GM13976 (cell line): ENCODE measurements around the gene CNTD1.

Source experiments
- DNase-seq: peaks from one replicate; pipeline ENCODE4 v3.0.0; 2012; ENCODE audit warnings: low spot score
- CTCF ChIP-seq: IDR thresholded peaks from 2 replicates; pipeline ENCODE4 v1.5.1; 2012; ENCODE audit warnings: borderline replicate concordance, mild to moderate bottlenecking; ENCODE audit not compliant: insufficient read depth; ENCODE audit errors: extremely low read depth, missing control alignments, control extremely low read depth
- in situ Hi-C: fragments of 300-500 bp; cut with MboI; formaldehyde crosslinking; loops from one replicate; pipeline ENCODE4 v1.12.0; 2022; ENCODE audit warnings: low sequenced_read_pairs, mixed read lengths, inconsistent platforms; ENCODE audit not compliant: unreplicated experiment

Gene CNTD1

GRCh38 chr17:42772945-42773289 is 25.7 kb upstream of the CNTD1 start:
- in situ Hi-C loops, result no loop called here
- no peak for TF ChIP-seq CTCF
- no peak for DNase-seq

DNA sequence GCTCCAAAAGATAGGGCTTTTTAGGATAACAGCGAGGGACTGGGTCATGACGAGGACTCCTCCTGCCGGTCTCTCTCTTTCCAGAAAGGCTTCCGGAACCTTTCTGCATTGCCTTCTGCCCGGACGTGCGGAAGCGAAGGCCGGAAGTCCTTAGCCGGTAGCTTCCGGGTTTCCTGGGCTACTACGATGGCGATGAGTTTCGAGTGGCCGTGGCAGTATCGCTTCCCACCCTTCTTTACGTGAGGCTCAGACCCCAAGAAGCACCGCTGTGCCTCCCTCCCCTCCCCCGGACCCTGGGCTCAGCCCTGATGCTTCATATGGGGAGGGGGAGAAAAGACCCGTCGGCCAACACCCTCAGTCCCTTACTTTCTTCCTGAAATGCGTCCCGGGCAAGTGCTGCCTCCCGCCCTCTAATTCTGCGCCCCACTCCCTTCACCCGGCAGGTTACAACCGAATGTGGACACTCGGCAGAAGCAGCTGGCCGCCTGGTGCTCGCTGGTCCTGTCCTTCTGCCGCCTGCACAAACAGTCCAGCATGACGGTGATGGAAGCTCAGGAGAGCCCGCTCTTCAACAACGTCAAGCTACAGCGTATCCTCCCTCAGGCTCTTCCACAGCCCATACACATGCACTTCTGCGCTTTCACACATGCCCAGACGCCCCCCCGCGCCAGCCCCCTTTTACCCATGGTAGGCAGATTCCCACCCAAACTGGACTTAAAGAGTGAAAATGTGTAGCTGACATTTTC is 25.2 kb upstream of the CNTD1 start, which contains the start of gene VPS25:
Gene VPS25, plus strand, starts transcription at position 160 of the 746 bp plus-strand sequence. Its CDS starts 27 bp downstream, at position 187.
- no peak for TF ChIP-seq CTCF
- DNase-seq, result peak; percentile 88
- in situ Hi-C loops, result no loop called here

- DNase-seq, result no peak
- TF ChIP-seq CTCF, result no peak
- in situ Hi-C loops, result no loop called here
These were observed 24.5 kb upstream of the CNTD1 start for GRCh38 chr17:42774066-42774745.

DNA sequence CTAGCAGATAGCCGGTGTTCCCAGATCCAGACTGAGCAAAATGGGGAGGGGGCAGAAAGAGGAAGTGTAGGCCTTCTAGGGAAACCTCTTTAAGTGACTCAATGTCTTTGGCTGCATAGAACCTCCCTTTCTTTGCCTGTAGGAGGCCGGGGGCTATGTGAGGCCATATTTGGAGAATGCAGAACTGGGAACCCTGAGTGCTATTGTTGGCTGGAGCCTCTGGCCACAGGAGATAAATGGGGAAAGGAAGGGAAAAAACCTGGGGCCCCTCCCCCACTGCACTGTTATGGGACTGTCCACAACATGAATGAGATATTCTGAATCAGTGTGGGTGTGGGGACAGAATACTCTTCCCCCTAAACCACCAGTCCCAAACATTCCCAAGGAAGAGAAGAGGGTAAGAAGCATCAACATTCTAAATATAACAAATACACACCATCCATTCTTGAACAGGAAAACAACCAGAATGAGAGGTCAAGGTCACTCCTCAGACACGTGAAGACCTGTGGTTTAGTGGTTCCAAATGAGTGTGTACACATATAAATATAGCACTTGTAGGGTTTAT is 23.0 kb upstream of the CNTD1 start:
- no peak for DNase-seq
- in situ Hi-C loops, result no loop called here
- TF ChIP-seq CTCF, result no peak

- no peak for DNase-seq
- in situ Hi-C loops, result no loop called here
- no peak for TF ChIP-seq CTCF
These were observed 20.1 kb upstream of the CNTD1 start for GRCh38 chr17:42778570-42778969.

DNA sequence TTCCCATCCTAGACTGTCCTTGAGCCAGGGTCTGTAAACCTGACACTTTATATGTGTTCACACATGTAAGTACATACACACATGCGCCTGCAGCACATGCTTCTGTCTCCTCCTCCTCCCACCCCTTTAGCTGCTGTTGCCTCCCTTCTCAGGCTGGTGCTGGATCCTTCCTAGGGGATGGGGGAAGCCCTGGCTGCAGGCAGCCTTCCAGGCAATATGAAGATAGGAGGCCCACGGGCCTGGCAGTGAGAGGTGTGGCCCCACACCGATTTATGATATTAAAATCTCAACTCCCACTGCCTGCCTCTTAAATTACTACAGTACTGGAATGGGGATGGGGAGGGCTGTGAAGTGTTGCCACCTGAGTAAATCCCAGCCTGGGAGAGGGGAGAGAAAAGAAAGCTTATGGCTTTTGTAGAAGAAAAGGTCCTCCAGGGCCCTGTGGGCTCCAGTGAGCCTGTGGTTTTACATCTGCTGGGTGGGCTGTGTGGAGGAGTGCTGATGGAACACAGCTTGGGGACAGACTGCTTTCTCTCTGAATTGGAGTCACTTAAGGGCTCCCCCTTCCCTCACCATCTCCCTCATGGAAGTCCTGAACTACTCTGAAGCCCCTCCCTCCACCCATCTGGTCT is 19.2 kb upstream of the CNTD1 start:
- TF ChIP-seq CTCF, result no peak
- in situ Hi-C loops, result no loop called here
- DNase-seq, result no peak
